Activated CD4-positive, alpha-beta T cell treated with anti-CD3 and anti-CD28 coated beads, Interleukin-10, Interleukin-2, amounts not matched to agents 100 ng/mL and 50 ng/mL, durations not matched to agents 16 hours and 8 hours (primary cell): ENCODE measurements around the gene ADAMTS9.

Source experiments
- DNase-seq: peaks from one replicate; pipeline ENCODE4 v3.0.0-alpha.2; 2020

ADAMTS9 gene

DNA sequence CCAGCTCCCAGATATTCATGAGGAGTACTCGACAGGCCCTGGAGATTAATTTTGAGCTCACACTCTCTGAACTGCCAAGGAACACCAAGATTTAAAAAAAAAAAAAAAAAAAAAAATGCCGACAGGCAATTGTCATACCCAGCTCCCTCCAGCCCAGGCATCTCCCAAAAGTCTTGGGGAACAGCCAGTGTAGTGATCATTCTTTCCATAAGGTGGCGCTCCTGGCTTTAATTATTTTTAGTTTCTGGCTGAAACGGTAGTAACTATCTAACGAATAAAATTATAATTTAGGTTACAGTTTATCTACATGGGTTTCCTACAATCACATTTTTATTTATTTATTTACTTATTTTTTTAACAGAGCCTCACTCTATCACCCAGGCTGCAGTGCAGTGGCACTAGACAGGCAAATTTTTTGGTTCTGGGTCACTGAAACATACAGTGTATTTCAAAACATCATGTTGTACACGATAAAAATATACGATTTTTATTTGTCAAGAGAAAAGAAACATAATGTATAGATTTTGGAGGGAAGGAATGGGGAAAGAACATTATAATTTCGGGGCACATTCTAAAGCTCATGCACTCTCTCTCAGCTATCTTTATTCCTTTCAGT is 157.3 kb downstream of the ADAMTS9 start:
- peak; percentile 32 for DNase-seq

DNA sequence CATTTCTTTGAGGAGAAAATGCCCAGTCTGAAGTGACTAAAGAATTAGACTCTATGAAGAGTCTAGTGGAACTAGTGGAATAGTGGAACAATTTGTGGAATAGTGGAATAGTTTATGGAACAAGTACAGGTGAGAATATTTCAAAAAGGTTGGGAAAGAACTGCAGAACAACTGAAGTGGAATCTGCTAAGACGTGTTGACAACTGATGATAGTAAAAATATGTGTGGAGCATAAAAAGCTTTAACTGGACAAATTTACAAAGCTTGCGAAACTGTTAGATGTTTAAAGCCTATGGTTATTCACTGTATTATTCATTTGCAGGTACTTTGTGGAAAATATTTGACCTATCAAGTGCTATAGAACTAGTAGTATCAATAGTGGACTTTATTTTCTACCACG is 164.5 kb downstream of the ADAMTS9 start:
- no peak for DNase-seq

DNA sequence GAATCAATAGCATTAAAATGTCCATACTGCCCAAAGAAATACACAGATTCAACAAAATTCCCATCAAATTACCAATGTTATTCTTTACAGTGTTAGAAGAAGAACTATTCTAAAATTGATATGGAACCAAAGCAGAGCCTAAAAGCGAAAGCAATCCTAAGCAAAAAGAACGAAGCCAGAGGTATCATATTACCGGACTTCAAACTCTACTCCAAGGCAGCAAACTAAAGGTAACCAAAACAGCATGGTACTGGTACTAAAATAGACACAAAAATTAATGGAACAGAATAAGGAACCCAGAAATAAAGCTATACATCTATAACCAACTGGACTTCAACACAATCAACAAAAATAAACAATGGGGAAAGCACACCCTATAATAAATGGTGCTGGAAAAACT is 167.5 kb downstream of the ADAMTS9 start:
- DNase-seq = no peak

DNA sequence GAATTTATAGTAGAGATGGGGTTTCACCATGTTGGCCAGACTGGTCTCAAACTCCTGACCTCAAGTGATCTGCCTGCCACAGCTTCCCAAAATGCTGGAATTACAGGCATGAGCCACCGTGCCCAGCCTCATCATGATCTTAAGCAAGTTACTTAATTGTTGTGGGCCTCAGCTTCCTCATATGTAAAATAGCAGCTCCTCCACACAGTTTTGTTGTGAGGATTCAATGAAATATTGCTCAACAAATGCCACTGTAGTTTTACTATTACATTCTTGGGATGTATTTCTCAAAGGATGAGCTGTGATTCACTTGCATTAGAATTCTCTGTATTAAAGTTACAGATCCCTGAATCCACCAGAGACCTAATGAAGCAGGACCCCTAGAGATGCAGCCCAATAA is 168.8 kb downstream of the ADAMTS9 start:
- no peak for DNase-seq

DNA sequence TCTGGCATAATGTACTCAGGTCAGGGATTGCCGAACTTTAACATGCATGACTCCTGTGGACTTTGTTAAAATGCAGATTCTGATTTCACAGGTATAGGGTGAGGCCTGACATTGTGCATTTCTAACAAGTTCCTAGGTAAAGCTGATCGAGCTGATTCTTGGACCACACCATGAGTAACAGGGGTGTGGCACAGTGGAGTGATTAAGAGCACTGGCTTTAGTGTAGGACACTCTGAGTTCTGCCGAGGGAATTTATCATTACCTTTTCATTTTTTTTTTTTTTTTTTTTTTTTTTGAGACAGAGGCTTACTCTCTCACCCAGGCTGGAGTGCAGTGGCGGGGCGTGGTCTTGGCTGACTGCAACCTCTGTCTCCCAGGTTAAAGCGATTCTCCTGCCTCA is 169.3 kb downstream of the ADAMTS9 start:
- DNase-seq = no peak

DNA sequence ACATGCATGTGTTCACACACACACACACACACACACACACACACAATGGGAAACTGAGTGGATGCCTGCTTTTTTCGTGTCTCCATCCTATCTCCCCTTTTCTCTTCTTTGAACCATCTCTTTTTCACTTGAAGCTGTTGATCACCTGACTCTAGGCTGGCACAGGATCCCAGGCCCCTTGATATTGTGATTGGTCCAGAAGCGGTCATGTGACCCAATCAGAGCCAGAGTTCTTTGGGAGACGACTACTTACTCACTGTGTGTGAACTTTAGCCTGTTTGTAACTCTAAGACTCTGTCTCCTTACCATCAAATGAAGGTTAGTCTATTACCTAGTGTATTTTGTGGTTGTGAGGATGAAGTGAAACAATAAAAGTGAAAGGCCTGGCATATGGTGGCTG is 172.9 kb downstream of the ADAMTS9 start:
- DNase-seq = no peak

DNA sequence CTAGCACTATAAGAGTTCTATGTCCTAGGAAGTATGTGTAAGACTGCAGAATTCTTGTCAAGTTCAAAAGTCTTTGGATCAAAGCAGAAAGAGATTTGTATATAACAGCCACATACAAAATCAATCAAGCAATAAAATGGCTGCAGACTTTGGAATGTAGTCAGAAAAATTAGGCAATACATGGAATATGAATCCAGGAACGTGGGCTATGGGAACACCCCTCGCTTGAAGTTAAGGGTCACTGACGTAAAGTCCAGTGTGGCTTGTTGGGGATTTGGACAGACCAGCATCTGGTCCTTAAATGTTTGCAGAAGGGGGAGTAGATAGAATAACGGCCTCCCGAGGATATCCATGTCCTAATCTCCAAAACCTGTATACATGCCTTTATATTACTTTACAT is 178.6 kb downstream of the ADAMTS9 start:
- DNase-seq = no peak

DNA sequence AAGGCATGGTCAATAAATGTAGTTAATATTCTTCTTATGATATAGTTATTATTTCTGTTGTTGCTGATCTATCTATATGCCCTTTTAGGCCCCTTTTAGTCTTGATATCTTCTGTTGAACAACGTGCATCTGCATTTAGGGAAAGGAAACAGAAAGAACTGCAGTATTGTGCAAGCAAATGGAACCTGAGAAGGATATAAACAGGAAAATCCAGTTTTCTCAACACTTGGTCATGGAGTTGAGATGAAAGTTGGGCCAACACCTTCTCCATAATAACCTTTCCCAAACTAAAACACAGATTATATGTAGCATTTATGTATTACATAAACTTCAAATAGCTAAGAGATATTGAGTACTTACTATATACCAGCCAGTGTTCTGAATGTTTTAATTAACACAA is 179.7 kb downstream of the ADAMTS9 start:
- DNase-seq = no peak

DNA sequence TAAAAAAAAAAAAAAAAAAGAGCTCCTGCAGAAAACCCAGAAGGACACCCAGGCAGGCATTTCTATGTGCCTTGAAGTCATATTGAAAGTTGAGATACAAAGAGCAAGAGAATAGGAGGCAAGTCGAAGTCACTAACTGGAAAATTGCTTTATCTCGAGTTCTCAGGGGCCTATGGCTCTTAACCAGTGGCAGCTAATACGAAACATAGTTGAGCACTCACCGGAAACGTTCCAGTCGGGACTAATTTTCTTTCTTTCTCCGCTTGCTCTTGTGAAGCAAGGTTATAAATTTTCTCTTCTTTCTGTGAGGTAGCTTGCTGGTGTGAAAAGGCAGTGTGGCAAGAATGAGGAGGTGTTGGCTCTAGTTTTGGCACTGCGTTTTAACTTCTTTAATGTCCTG is 181.5 kb downstream of the ADAMTS9 start:
- DNase-seq = no peak

DNA sequence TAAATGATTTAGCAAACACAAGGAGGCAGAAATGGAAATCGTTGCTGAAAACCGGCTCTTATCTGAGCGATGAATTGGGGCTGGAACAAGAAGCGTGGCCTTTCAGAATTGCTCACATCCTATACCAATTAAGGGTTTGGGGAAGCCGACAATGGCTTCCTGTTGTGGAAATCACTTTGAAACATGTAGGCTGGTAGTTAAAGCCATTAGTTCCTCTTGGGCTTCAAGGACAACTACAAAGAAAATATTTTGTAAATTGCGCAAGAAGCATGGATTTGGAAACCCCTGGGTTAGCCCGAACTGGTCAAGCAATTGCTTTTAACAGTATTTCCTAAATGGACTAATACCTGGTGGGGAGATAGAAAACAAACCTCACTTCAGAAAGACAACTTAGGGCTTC is 182.4 kb downstream of the ADAMTS9 start:
- DNase-seq = peak; percentile 15

DNA sequence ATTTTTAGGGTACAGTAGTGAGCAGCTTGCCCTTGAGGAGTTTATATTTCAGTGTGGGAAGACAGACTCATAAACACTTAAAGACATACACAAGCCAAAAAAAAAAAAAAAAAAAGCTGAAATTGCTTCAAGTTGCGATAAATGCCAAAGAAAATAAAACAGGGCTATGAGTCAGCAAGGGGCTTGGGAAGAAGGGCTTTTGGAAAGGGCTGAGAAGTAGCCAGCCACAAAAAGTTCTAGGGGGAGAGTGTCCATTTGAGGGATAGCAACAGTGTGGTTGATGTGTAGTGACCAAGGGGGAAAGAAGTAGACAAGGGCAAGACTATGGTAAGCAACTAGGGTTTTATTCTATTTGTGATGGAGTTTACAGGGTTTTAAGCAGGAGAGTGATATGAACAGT is 185.5 kb downstream of the ADAMTS9 start:
- DNase-seq = no peak

DNA sequence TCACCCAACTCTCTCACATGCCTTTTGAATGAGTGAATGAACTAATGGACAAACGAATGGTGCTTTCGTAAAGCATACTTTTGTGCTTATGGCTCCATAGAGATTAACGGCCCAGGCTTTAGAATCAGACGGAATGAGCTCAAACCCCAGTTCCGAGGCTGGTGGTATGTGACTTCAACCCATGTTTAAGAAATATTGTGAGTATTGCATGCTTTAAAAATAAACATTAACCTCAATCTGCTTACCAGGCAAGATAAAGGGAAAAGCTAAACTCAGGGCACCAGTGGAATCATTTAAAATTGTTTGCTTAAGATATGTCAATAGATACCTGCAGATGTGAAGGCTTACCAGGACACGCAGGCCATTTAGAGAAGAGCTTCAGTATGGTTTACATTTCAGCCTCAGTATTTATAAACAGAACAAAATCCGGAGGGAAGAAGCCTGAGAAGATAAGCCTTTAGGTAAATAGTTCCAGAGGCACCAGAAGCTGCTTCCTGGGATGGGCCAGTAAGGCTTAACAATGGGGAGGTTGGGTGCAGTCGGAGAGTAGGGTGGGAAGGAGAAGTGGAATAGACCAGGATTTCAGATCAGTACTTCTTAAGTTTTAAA is 186.4 kb downstream of the ADAMTS9 start:
- no peak for DNase-seq

DNA sequence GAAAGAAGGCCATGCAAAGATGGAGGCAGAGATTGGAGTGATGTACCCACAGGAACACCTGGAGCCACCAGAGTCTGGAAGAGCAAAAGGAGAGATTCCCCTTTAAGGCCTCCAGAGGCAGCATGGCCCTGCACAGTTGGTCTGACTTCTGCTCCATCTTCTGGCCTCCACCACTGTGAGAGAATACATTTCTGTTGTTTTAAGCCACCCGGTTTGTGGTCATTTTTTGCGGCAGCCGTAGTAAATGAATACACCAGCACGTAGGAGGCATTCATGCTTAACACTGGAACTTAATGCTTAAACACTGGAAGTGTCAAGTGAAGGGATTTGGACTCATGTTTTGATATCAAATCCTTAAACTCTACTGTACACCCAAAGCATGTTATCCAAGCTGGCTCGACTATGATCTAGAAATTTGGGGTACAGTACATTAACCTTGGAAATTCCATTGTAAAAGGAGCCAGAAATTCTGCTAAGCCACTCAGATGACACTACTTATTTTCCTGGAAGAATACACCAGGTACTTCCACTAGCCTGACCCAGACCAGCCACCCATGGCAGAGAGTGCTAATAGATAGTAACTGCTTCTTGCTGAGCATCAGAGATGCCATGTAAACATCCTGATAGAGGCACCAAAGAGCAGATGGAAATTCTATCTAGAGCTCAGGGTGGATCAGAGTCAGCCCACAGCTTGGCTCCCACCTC is 190.9 kb downstream of the ADAMTS9 start:
- DNase-seq = no peak

DNA sequence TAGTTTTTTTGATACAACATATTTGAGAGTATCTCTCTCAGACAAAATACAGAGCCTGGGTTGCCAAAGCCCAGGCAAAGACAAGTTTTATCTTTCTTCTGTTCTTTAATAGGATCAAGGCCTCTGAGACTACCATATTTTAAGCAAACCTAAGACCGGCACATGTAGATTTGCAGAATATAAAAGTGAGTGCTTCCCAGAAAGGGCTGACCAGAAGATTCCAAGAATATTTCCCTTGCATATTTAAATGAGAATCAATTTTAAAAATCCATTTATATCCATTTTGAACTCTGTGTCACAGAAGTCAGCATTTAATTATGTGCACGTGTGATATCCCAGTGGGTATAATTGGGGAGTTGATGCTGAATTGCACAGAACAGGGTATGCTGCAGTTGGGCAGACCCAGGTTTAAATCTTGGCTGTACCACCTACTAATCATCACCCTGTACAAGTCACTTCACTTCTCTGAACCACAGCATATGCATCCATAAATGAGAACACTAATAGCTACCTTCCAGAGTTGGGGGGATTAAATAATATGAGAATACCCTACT is 191.9 kb downstream of the ADAMTS9 start:
- no peak for DNase-seq

DNA sequence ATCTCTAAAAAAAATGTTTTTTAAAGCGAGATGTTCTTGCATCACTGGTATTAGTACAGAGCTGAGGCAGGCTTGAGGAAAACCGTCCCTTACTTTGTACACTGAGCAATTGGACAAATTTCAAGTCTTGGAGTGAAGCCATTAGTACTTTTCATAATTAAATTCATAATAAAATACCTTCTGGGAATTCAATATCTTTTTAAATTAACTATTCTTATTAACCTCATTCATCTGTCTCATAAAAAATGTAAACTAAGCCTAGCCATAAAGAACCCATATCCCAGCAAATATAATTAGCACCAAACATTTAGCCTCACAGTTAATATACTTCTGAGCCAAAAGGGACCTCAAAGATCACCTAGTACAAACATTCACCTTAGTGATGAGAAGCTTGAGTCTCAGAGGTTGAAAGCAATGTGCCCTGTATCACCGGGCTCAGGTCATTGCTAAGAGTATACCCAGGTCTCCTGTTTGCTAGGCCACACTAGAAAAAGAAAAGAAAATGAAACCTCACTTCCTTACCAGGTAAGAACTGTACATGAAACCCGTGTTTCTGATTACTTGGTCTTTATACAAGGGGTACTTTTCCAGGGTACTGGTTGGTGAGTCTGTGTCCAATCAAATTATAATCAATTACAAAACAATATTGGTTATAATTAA is 192.5 kb downstream of the ADAMTS9 start:
- DNase-seq = no peak

DNA sequence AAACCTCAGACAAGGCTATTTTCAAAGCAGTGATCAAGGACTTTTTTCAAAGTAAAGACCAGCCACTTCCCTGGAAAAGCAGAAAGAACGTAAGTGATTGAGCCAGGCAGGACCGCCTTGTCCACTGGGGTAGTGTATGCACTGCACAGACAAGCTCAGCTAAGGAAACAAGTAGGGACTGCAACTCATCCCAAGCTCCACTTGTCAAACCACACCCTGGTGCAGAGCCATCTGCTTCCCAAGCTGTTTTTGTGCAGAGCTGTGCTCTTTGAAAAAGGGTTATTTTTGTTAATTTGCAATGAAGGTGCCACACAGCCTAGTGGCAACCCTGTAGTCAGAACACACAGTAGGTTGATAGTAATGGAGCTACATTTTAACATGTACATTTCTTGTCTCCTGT is 193.3 kb downstream of the ADAMTS9 start:
- DNase-seq = no peak

DNA sequence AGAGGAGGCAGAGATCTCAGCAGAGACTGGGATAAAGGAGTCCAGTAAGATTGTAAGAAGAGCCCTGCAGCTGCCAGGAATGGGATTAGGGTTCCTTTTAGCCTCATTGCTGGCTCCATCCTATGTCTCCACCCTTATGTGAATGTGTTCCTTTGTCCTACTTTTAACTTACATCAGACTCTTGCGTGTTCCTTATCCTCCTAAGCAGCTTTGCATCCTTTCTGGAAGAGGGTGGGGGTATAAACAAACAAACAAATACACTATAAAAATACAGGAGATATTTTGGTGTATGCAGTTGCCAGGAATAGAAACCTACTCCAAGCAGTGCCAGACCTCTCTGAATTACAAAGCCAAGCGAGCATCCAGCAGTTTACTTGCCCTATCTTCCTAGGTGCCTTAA is 194.7 kb downstream of the ADAMTS9 start:
- no peak for DNase-seq

DNA sequence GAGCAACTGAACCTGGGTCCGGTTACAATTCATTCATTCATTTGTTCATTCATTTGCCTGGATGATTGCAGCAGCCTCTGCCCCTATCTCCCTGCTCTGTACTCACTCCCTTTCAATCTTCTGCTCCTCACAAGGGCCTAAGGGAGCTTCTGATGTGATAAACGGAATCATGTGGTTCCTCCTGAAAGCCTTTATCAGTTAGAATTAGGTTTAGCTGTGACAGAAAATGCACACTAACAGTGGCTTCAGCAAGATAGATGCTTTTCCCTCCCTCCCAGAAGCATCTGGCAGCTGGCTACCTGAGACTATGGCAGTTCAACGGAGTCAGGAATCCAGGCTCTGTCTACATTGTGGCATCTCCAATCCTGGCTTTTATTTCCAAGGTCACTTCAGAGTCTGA is 196.0 kb downstream of the ADAMTS9 start:
- no peak for DNase-seq

DNA sequence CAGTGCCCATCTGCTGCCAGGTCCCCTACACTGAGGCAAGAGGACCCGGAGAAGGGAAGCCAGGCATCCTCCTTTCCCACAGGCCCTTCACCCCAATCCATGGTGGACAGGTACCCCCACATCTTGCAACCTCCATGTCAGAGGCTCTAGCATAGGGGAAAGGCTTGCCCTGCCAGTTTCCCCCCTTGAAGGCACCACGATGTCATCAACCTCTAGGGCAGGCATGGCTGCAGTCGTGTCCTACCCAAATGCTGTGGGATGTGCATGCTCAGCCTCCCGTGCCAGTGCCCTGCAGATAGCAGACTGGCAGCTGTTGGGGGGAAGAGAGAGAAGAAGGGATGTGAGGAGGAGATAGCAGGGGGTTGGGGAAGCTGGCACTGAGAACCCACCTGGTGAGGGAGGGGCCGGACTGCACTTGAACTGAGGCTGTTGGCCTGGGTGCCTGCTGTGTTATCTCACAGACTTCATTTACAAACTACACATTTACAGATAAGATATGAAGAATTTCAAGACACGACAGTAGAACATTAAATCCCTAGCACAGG is 197.5 kb downstream of the ADAMTS9 start:
- no peak for DNase-seq

DNA sequence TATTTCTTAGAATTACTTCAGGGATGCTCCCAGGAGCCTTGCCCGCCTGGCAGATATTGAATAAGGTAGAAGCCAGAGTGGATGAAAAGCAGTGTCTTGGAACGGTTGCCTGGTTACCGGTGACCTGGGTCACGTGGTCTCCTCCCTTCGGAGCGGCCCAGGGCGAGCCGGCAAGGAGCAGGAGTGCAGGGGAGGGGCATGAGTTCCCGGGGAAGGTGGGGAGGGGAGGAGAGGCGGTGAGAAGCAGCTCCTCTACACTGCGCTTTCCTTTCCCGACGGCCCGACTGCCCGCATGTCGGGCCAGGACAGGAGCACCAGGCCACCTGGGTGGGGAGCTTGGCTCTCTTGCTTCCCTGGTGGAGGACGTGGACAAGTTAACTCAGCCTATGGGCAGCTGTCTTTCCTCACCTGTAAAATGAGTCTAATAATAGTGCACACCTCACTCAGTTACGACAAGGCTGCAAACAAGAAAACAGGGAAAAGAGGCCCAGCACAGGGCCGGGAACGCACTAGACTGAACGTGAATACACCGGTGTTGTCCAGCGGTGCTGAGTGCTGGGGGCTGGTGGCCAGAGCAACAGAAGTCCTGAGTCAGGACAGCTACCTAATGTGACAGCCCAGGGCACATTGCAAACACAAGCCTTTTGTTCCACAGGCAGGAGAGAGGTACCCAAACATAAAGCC is 198.3 kb downstream of the ADAMTS9 start:
- DNase-seq = no peak

DNA sequence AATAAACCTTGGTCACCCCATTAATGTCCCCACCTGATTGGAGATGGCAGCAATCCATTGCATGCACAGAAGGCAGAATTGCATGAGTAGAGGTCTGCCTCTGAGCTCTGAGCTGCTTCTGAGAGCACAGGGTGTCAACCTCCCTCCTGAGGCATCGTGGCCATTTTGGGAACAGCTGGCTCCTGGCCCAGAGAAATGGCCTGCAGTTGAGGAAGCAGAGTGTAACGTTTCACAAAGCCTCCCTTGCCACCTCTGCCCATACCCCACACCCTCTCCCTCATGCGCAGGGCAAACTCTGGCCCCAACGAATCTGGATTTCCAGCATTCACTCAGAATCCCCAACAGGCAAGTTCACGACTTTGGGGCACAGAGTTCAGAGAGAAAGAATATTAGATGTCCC is 198.9 kb downstream of the ADAMTS9 start:
- DNase-seq = no peak

DNA sequence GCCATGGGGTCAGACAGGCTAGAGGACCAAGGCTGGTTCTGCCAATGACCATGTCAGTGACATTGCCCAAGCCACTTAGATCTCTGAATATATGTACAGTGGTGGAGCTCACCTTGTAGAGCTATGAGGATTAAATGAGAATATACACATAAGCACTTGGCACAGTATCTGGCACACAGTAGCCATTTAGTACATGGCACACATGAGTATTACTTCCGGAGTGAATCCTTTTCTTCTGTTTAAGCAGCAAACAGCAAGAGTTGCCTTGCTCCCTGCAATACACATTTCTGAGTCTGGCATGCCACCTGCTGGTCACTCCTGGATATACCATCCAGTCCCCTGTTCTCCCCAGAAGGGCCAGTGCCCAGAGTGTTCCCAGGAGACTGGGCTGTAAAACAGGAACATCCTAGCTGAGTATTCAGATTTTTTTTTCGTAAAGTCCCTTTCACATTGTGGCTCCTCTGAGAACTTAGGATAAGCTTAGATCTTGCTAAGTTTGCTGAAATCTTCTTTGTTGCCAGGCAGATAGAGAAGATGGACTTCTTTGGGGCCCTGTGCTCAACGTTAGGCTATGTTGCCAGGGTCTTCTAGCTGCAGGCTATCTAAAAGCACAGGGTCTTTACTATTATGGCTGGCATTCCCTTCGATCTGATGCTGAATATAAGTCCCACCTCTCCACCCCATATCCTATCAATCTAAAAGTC is 203.4 kb downstream of the ADAMTS9 start:
- peak; percentile 72 for DNase-seq
